Glutamatergic neuron (in vitro differentiated cells): ENCODE data around the gene KIF5A. TPM values are rescaled to one million over a fixed set of nuclear protein-coding genes. Genes with fewer than 3 reads are reported as not detected.
"Not testable (repeated sequence)": the region's sequence is repeated elsewhere in the genome, so short reads cannot be mapped to it uniquely, and the experiment has no call there.

Source experiments
- DNase-seq: peaks from one replicate; pipeline ENCODE4 v3.0.0; 2022
- H3K27ac Mint-ChIP-seq: one replicate; pipeline ENCODE4 v1.8.0; 2020; ENCODE audit warnings: mild to moderate bottlenecking, mixed read lengths, inconsistent platforms; ENCODE audit not compliant: unreplicated experiment
- H3K27me3 Mint-ChIP-seq: one replicate; pipeline ENCODE4 v1.8.0; 2020; ENCODE audit warnings: mild to moderate bottlenecking, moderate library complexity, mixed read lengths, inconsistent platforms; ENCODE audit not compliant: unreplicated experiment
- H3K36me3 Mint-ChIP-seq: one replicate; pipeline ENCODE4 v1.8.0; 2020; ENCODE audit warnings: mild to moderate bottlenecking, mixed read lengths, inconsistent platforms; ENCODE audit not compliant: unreplicated experiment
- H3K4me1 Mint-ChIP-seq: one replicate; pipeline ENCODE4 v1.8.0; 2020; ENCODE audit warnings: mild to moderate bottlenecking, low read depth, mixed read lengths, inconsistent platforms; ENCODE audit not compliant: unreplicated experiment
- H3K4me3 Mint-ChIP-seq: one replicate; pipeline ENCODE4 v1.8.0; 2020; ENCODE audit warnings: mild to moderate bottlenecking, mixed read lengths, inconsistent platforms; ENCODE audit not compliant: unreplicated experiment
- H3K9me3 Mint-ChIP-seq: one replicate; pipeline ENCODE4 v1.8.0; 2020; ENCODE audit warnings: mild to moderate bottlenecking, moderate library complexity, mixed read lengths, inconsistent platforms; ENCODE audit not compliant: unreplicated experiment
- total RNA-seq: library from RNA; stranded (reverse); fragmentation: NEBNext Ultra II Directional; extraction: Animal tissue kit (Norgen Biotek cat#: 25700); gene quantifications from one replicate; pipeline ENCODE4 v1.2.1, GENCODE V29; 2021; ENCODE audit not compliant: unreplicated experiment
- TF ChIP-seq, protein P1 (sequence below): fragments of 200-600 bp; sonication (generic); IDR thresholded peaks from one replicate; pipeline ENCODE4 v1.5.0; 2021; ENCODE audit not compliant: partially characterized antibody, unreplicated experiment

Gene KIF5A
- total RNA-seq, 1 donor from 2014 or later, result 314 TPM

DNA sequence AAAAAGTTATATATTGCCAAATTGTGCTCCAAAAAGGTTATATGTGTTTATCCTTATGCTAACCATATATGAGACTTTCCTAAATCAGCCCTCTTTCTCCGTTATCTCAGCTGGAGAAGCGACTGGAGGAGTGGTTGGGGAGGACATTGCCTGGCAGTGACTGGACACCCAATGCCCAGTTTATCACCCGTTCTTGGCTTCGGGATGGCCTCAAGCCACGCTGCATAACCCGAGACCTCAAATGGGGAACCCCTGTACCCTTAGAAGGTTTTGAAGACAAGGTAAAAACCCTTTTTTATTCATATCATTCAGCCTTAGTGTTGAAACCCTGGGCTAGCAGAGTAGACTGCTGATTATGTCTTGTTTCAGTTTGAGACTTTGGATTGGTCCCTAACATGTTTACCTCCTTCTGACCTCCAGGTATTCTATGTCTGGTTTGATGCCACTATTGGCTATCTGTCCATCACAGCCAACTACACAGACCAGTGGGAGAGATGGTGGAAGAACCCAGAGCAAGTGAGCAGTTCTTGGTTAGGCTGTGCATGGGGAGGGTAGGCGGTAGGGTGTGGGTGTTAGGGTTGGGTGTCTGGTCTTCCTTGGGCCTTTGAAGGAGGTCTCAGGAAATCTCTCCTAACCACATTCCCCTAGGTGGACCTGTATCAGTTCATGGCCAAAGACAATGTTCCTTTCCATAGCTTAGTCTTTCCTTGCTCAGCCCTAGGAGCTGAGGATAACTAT is 38.1 kb upstream of the KIF5A start:
- peaks cover 19% of the 10 kb centered on the region for H3K9me3 Mint-ChIP-seq
- peak overlapping the region; percentile 55 for H3K4me3 Mint-ChIP-seq
- H3K27ac Mint-ChIP-seq, result peak overlapping the region; percentile 77
- DNase-seq, result no peak
- H3K4me1 Mint-ChIP-seq, result no peaks in the 10 kb centered on the region
- TF ChIP-seq, protein P1, sequence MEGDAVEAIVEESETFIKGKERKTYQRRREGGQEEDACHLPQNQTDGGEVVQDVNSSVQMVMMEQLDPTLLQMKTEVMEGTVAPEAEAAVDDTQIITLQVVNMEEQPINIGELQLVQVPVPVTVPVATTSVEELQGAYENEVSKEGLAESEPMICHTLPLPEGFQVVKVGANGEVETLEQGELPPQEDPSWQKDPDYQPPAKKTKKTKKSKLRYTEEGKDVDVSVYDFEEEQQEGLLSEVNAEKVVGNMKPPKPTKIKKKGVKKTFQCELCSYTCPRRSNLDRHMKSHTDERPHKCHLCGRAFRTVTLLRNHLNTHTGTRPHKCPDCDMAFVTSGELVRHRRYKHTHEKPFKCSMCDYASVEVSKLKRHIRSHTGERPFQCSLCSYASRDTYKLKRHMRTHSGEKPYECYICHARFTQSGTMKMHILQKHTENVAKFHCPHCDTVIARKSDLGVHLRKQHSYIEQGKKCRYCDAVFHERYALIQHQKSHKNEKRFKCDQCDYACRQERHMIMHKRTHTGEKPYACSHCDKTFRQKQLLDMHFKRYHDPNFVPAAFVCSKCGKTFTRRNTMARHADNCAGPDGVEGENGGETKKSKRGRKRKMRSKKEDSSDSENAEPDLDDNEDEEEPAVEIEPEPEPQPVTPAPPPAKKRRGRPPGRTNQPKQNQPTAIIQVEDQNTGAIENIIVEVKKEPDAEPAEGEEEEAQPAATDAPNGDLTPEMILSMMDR, result no peak
- H3K36me3 Mint-ChIP-seq, result peaks cover 12% of the 10 kb centered on the region
- peaks cover 11% of the 10 kb centered on the region for H3K27me3 Mint-ChIP-seq

DNA sequence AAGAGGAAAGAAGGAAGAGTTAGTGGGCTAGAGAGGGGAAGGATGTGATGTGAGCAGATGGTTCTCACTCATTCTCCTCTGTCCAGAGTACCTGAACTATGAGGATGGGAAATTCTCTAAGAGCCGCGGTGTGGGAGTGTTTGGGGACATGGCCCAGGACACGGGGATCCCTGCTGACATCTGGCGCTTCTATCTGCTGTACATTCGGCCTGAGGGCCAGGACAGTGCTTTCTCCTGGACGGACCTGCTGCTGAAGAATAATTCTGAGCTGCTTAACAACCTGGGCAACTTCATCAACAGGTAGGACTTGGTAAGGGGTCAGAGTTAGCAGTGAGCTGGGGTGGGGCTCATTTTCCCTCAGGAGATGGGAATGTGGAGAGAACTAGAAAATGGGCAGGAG is 37.2 kb upstream of the KIF5A start:
- TF ChIP-seq, protein P1, result no peak
- Mint-ChIP-seq H3K36me3 (peaks cover 12% of the 10 kb centered on the region), H3K4me1 (peaks cover 5% of the 10 kb centered on the region), H3K27me3 (peaks cover 11% of the 10 kb centered on the region), H3K9me3 (peaks cover 24% of the 10 kb centered on the region), H3K27ac (peak overlapping the region; percentile 64), H3K4me3 (no peak overlapping the region)
- no peak for DNase-seq

DNA sequence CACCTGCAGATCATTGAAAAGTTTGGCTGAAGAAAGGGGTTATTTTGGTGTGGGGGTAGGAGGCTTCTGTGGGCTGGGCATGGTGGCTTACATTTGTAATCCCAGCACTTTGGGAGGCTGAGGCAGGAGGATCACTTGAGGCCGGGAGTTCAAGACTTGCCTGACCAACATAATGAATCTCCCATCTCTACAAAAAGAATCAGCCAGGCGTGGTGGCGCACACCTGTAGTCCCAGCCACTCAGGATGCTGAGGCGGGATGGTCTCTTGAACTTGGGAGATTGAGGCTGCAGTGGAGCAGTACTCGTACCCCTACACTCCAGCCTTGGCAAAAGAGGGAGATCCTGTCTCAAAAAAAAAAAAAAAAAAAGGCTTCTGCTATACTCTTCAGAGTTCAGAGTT is 36.6 kb upstream of the KIF5A start:
- Mint-ChIP-seq H3K27ac (no peak overlapping the region), H3K4me1 (peaks cover 7% of the 10 kb centered on the region), H3K9me3 (peaks cover 23% of the 10 kb centered on the region), H3K4me3 (no peak overlapping the region), H3K27me3 (peaks cover 11% of the 10 kb centered on the region), H3K36me3 (peaks cover 12% of the 10 kb centered on the region)
- TF ChIP-seq, protein P1, result no peak
- DNase-seq, result no peak

DNA sequence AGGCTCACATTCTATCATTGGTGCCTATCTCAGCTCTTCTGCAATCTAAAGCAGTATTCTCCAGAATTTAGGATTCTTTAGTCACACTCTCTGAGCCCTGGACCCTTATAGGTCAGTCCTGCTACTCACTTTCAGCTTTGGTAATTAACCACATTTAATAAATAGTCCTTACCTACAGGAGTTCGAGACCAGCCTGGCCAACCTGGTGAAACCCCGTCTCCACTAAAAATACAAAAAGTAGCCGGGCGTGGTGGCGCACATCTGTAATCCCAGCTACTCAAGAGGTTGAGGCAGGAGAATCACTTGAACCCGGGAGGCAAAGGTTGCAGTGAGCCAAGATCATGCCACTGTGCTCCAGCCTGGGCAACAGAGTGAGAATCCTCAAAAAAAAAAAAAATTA is 36.2 kb upstream of the KIF5A start:
- H3K27me3 Mint-ChIP-seq, result peaks cover 11% of the 10 kb centered on the region
- H3K4me1 Mint-ChIP-seq, result peaks cover 10% of the 10 kb centered on the region
- peaks cover 11% of the 10 kb centered on the region for H3K36me3 Mint-ChIP-seq
- H3K9me3 Mint-ChIP-seq, result peaks cover 26% of the 10 kb centered on the region
- not testable (repeated sequence) for H3K27ac Mint-ChIP-seq, DNase-seq, H3K4me3 Mint-ChIP-seq

DNA sequence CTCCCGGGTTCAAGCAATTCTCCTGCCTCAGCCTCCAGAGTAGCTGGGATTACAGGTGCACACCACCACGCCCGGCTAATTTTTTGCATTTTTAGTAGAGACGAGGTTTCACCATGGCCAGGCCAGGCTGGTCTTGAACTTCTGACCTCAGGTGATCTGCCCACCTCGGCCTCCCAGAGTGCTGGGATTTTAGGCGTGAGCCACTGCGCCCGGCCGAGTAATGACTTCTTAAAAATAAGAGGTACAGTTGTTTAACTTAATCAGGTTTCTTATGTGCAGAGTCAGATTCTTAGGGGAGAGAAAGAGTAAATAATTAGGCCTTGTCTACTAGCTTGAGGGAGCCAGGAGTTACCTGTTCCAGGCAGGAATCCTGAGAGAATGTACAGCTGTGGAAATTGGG is 35.6 kb upstream of the KIF5A start:
- H3K27ac Mint-ChIP-seq, DNase-seq, H3K36me3 Mint-ChIP-seq, H3K4me3 Mint-ChIP-seq: not testable (repeated sequence)
- H3K9me3 Mint-ChIP-seq, result peaks cover 29% of the 10 kb centered on the region
- peaks cover 12% of the 10 kb centered on the region for H3K27me3 Mint-ChIP-seq
- peaks cover 14% of the 10 kb centered on the region for H3K4me1 Mint-ChIP-seq

DNA sequence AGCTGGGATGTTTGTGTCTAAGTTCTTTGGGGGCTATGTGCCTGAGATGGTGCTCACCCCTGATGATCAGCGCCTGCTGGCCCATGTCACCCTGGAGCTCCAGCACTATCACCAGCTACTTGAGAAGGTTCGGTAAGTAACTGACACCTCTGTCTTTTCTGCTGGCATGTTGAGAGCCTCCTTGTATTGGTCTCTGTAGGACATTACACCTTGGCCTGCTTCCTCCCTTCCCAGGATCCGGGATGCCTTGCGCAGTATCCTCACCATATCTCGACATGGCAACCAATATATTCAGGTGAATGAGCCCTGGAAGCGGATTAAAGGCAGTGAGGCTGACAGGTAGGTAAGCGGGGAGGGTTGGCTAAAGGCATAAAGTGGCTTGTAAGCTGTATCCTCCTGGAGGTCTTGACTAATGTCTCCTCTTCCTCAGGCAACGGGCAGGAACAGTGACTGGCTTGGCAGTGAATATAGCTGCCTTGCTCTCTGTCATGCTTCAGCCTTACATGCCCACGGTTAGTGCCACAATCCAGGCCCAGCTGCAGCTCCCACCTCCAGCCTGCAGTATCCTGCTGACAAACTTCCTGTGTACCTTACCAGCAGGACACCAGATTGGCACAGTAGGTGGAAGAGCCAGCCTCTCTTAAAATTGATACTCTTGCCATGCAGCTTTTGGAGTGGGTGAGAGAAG is 35.0 kb upstream of the KIF5A start:
- Mint-ChIP-seq H3K36me3 (peaks cover 7% of the 10 kb centered on the region), H3K27ac (no peak overlapping the region), H3K4me1 (peaks cover 14% of the 10 kb centered on the region), H3K4me3 (no peak overlapping the region), H3K9me3 (peaks cover 32% of the 10 kb centered on the region), H3K27me3 (peaks cover 15% of the 10 kb centered on the region)
- DNase-seq, result no peak
- TF ChIP-seq, protein P1, result no peak
